AG10803 (cell line): ENCODE results near the gene HLA-DRB5.

ENCODE experiments used
- DNase-seq: peaks from one replicate; pipeline ENCODE4 v3.0.0; 2010; ENCODE audit warnings: low read depth
- H3K4me3 ChIP-seq: 2 replicates; pipeline ENCODE4 v1.5.1; 2011; ENCODE audit warnings: mild to moderate bottlenecking, low read length, control low read depth
- TF ChIP-seq, protein P1 (sequence below): conservative IDR thresholded peaks from 2 replicates; pipeline ENCODE4 v1.5.1; 2011; ENCODE audit warnings: mild to moderate bottlenecking, low read length, control low read depth, inconsistent platforms

The HLA-DRB5 gene

GRCh38 chr6:32565511-32565910 is 35.4 kb upstream of the HLA-DRB5 start:
- no peak for DNase-seq
- H3K4me3 ChIP-seq: no peak overlapping the region
- TF ChIP-seq, protein P1, sequence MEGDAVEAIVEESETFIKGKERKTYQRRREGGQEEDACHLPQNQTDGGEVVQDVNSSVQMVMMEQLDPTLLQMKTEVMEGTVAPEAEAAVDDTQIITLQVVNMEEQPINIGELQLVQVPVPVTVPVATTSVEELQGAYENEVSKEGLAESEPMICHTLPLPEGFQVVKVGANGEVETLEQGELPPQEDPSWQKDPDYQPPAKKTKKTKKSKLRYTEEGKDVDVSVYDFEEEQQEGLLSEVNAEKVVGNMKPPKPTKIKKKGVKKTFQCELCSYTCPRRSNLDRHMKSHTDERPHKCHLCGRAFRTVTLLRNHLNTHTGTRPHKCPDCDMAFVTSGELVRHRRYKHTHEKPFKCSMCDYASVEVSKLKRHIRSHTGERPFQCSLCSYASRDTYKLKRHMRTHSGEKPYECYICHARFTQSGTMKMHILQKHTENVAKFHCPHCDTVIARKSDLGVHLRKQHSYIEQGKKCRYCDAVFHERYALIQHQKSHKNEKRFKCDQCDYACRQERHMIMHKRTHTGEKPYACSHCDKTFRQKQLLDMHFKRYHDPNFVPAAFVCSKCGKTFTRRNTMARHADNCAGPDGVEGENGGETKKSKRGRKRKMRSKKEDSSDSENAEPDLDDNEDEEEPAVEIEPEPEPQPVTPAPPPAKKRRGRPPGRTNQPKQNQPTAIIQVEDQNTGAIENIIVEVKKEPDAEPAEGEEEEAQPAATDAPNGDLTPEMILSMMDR: no peak

- no peak for DNase-seq
- no peak overlapping the region for H3K4me3 ChIP-seq
- TF ChIP-seq, protein P1: no peak
Measured at GRCh38 chr6:32562940-32563339, 32.9 kb upstream of the HLA-DRB5 start.

DNA sequence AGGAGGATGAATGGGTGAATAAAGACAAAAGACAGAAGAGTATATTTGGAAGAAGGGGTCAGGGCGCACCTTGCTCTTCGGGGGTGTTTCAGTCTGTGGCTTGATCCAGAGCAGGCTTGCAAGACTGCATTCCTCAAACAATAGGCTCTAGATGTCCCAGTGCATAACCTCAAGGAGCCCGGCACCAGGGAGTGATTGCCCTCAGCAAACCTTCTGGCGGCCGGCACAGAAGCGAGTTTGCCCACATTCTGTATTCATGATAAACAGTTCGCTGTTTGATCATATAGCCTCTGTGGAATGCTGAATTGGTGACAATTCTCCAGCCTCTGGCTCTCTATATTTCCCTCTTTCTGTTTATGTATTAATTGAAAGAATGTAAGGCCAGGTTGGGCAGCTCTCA is 29.7 kb upstream of the HLA-DRB5 start:
- no peak for DNase-seq
- no peak overlapping the region for H3K4me3 ChIP-seq
- TF ChIP-seq, protein P1: no peak

DNA sequence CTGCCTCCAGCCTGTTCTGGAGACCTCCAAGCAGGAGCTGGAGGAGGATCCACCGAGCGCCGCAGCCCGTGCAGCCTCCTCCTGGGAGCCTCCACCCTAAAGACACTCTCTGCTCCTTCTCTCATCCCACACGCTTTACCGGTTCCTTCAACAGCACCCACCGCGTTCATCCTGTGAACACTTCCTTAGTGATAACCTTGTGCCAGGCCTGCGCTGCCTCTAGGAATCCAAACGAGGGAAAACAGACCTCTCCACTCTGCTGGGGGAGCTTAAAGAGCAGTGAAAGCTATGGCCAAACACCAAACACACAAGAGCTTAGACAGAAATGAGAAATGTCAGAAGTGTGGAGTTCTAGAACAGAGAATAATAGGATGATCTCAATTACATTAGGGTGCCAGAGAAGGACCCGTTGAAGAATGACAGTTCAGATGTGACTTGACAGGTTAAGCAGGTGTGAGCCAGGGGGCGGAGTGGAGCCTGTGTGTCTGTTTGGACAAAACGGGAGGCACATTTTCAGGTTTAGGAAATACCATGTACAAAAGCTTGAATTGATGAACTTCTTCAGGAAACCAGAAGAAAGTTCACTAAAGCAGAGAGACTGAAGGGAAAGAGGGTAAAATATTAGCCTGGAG is 28.5 kb upstream of the HLA-DRB5 start:
- no peak for DNase-seq
- no peak overlapping the region for H3K4me3 ChIP-seq
- TF ChIP-seq, protein P1: no peak

GRCh38 chr6:32554116-32554965 is 24.3 kb upstream of the HLA-DRB5 start:
- TF ChIP-seq, protein P1: no peak
- DNase-seq: no peak
- no peak overlapping the region for H3K4me3 ChIP-seq

GRCh38 chr6:32553037-32553742 is 23.1 kb upstream of the HLA-DRB5 start:
- no peak for DNase-seq
- no peak overlapping the region for H3K4me3 ChIP-seq
- TF ChIP-seq, protein P1: no peak
